Measurements from ENCODE around the gene KAT14. TPM values are rescaled to one million over a fixed set of nuclear protein-coding genes. Genes with fewer than 3 reads are reported as not detected.

The KAT14 gene
- polyA plus RNA-seq, 2 of the 4 experiments (the other 2 are of a cell fraction): 12.1 to 18.8 TPM

DNA sequence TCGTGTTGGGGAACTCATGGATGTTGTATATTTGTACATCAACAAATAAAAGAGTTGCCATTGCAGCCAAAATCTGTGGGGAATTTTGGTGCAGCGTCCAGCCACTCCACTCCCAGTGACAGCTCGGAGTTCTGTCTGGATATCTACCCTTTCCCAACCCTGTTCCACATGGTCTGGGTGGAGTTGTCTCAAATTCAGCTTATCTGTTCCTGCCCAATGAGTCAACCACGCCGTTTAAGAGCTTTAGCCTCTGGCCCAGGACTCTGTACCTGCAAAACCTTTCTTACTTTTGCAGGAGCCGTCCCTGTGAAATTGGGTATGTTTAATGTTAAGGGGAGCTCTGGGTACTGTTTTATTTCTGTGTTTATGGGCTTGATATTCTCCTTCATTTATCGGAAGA lies 46.0 kb upstream of the KAT14 start:
- H3K27ac ChIP-seq: no peak overlapping the region
- no peak for FAIRE-seq
- CTCF ChIA-PET: interaction anchor here (1.6 kb wide), 1 partner anchor 185 kb away, joined by 3 read pairs; no protein-coding TSS in a partner anchor
- no peak for DNase-seq (ENCODE audit: low read depth in 1 of 2, low spot score in 1 of 2)
- TF ChIP-seq TFCP2L1 (CRISPR knock-in tag; IDR thresholded peaks at IDR 0.05) (no peak), RNF2 (IDR thresholded peaks at IDR 0.05; ENCODE audit: borderline replicate concordance, low read depth) (no peak), NFE2L2 (conservative IDR thresholded peaks at IDR 0.05; ENCODE audit: low read length) (no peak), RAD21 (conservative IDR thresholded peaks at IDR 0.05 in 1 of 2, IDR thresholded peaks at IDR 0.05 in 1 of 2) (no peak), SMC3 (IDR thresholded peaks at IDR 0.05) (no peak), REST (IDR thresholded peaks at IDR 0.05) (no peak), RFX5 (IDR thresholded peaks at IDR 0.05) (no peak), FOSL2 (IDR thresholded peaks at IDR 0.05) (no peak), FOSL2 (CRISPR knock-in tag; IDR thresholded peaks at IDR 0.05) (no peak), HDAC2 (IDR thresholded peaks at IDR 0.05) (no peak), HOXB13 (CRISPR knock-in tag; IDR thresholded peaks at IDR 0.05; ENCODE audit: low read depth) (no peak), TP53 (CRISPR knock-in tag; IDR thresholded peaks at IDR 0.05) (no peak), BHLHE40 (IDR thresholded peaks at IDR 0.05; ENCODE audit: low read depth, low read length) (no peak), ZNF302 (CRISPR knock-in tag; IDR thresholded peaks at IDR 0.05) (no peak)
- H3K9me3 ChIP-seq: no peaks in the 10 kb centered on the region
- H3K4me3 ChIP-seq: no peak overlapping the region
- H3K4me2 ChIP-seq: no peak overlapping the region
- no peaks in the 10 kb centered on the region for H3K4me1 ChIP-seq
- 35% methylated on average over 7 of the region's 7 CpGs for WGBS (ENCODE audit: missing lambda C conversion rate)
- POLR2A ChIA-PET: interaction anchor here (0.8 kb wide), 1 partner anchor 196 kb away, joined by 3 read pairs; the partner anchor contains the start of gene ZNF133
- ATAC-seq: 0 out of 6 replicates have a peak, but pooled peaks of 1 of the 2 experiments have one; percentile 20

DNA sequence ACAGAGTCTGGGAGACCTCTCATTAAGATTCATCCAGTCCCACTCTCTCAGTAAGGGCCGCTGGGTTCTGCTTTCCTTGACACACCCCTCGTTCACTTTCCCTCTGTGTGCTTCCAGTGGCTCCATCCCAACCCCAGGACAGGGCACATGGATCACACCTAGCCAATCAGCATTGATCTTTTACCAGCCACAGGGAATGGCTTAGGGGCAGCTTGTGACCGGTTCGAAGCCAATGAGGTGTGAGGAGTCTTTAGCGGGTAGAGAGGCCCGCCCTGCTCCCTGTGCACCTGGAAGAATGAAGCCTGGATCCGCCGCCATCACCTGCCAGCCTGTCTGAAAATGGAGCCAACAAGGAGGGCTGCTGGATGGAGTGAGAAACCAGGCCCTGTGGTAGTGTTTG lies 44.8 kb upstream of the KAT14 start:
- Histone ChIP-seq H3K27ac (no peak overlapping the region), H3K4me2 (no peak overlapping the region), H3K4me3 (no peak overlapping the region), H3K4me1 (no peaks in the 10 kb centered on the region), H3K9me3 (no peaks in the 10 kb centered on the region)
- FAIRE-seq (no peak), ATAC-seq (peak in 1 of 2 experiments; percentile 38; a peak in 3 of 6 replicates), DNase-seq (ENCODE audit: low read depth in 1 of 2, low spot score in 1 of 2) (no peak)
- ChIA-PET CTCF (no interaction called here), POLR2A (no interaction called here)
- WGBS (ENCODE audit: missing lambda C conversion rate): 60% methylated on average over 8 of the region's 8 CpGs
- TF ChIP-seq, protein P1, sequence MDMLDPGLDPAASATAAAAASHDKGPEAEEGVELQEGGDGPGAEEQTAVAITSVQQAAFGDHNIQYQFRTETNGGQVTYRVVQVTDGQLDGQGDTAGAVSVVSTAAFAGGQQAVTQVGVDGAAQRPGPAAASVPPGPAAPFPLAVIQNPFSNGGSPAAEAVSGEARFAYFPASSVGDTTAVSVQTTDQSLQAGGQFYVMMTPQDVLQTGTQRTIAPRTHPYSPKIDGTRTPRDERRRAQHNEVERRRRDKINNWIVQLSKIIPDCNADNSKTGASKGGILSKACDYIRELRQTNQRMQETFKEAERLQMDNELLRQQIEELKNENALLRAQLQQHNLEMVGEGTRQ (IDR thresholded peaks at IDR 0.05): no peak
- TF ChIP-seq, protein P2, sequence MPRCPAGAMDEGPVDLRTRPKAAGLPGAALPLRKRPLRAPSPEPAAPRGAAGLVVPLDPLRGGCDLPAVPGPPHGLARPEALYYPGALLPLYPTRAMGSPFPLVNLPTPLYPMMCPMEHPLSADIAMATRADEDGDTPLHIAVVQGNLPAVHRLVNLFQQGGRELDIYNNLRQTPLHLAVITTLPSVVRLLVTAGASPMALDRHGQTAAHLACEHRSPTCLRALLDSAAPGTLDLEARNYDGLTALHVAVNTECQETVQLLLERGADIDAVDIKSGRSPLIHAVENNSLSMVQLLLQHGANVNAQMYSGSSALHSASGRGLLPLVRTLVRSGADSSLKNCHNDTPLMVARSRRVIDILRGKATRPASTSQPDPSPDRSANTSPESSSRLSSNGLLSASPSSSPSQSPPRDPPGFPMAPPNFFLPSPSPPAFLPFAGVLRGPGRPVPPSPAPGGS (IDR thresholded peaks at IDR 0.05): no peak
- TF ChIP-seq ZC3H11A (IDR thresholded peaks at IDR 0.05) (no peak), TP53 (CRISPR knock-in tag; IDR thresholded peaks at IDR 0.05) (no peak), RNF2 (IDR thresholded peaks at IDR 0.05; ENCODE audit: borderline replicate concordance, low read depth) (no peak), RAD21 (conservative IDR thresholded peaks at IDR 0.05 in 1 of 2, IDR thresholded peaks at IDR 0.05 in 1 of 2) (no peak), SMC3 (IDR thresholded peaks at IDR 0.05) (no peak), POLR2A (IDR thresholded peaks at IDR 0.05; ENCODE audit: low read length) (no peak), RCOR1 (IDR thresholded peaks at IDR 0.05; ENCODE audit: low read depth, low read length) (no peak), CBX8 (IDR thresholded peaks at IDR 0.05) (no peak), ZFP36 (IDR thresholded peaks at IDR 0.05; ENCODE audit: borderline replicate concordance, partially characterized antibody) (no peak), REST (IDR thresholded peaks at IDR 0.05) (no peak)
- TF ChIP-seq, protein P3, sequence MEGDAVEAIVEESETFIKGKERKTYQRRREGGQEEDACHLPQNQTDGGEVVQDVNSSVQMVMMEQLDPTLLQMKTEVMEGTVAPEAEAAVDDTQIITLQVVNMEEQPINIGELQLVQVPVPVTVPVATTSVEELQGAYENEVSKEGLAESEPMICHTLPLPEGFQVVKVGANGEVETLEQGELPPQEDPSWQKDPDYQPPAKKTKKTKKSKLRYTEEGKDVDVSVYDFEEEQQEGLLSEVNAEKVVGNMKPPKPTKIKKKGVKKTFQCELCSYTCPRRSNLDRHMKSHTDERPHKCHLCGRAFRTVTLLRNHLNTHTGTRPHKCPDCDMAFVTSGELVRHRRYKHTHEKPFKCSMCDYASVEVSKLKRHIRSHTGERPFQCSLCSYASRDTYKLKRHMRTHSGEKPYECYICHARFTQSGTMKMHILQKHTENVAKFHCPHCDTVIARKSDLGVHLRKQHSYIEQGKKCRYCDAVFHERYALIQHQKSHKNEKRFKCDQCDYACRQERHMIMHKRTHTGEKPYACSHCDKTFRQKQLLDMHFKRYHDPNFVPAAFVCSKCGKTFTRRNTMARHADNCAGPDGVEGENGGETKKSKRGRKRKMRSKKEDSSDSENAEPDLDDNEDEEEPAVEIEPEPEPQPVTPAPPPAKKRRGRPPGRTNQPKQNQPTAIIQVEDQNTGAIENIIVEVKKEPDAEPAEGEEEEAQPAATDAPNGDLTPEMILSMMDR (IDR thresholded peaks at IDR 0.05): no peak
- TF ChIP-seq, protein P4, sequence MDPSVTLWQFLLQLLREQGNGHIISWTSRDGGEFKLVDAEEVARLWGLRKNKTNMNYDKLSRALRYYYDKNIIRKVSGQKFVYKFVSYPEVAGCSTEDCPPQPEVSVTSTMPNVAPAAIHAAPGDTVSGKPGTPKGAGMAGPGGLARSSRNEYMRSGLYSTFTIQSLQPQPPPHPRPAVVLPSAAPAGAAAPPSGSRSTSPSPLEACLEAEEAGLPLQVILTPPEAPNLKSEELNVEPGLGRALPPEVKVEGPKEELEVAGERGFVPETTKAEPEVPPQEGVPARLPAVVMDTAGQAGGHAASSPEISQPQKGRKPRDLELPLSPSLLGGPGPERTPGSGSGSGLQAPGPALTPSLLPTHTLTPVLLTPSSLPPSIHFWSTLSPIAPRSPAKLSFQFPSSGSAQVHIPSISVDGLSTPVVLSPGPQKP (IDR thresholded peaks at IDR 0.05; ENCODE audit: low read depth, low read length): no peak
- TF ChIP-seq, protein P5, sequence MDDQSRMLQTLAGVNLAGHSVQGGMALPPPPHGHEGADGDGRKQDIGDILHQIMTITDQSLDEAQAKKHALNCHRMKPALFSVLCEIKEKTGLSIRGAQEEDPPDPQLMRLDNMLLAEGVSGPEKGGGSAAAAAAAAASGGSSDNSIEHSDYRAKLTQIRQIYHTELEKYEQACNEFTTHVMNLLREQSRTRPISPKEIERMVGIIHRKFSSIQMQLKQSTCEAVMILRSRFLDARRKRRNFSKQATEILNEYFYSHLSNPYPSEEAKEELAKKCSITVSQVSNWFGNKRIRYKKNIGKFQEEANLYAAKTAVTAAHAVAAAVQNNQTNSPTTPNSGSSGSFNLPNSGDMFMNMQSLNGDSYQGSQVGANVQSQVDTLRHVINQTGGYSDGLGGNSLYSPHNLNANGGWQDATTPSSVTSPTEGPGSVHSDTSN (IDR thresholded peaks at IDR 0.05): no peak

All from A549 (cell line).